CD4-positive, alpha-beta memory T cell (primary cell): ENCODE data around the gene DDX6. TPM values are rescaled to one million over a fixed set of nuclear protein-coding genes. Genes with fewer than 3 reads are reported as not detected.
"Not testable (repeated sequence)": the region's sequence is repeated elsewhere in the genome, so short reads cannot be mapped to it uniquely, and the experiment has no call there.

Experiments used
- CTCF ChIA-PET: fragments of 350-600 bp; sonication (Branson Sonifier 250); formaldehyde crosslinking; loops from one replicate; lab custom pipeline; 2021; ENCODE audit warnings: inconsistent platforms; ENCODE audit not compliant: partially characterized antibody; lab: Charles Lee
- POLR2A ChIA-PET: fragments of 350-600 bp; sonication (Branson Sonifier 250); formaldehyde crosslinking; loops from one replicate; lab custom pipeline; 2021; ENCODE audit not compliant: partially characterized antibody; lab: Charles Lee
- DNase-seq, 5 donors: peaks; one replicate each; pipeline versions ENCODE4 v3.0.0 to v3.0.0-alpha.2; 2020 to 2022; ENCODE audit warnings: mixed read lengths in 1 of 5
- H3K27ac ChIP-seq: one replicate; pipeline ENCODE4 v1.7.0; 2013; ENCODE audit warnings: low read depth, low read length
- H3K27me3 ChIP-seq: 2 replicates; pipeline ENCODE4 v1.7.0; 2013; ENCODE audit warnings: mild to moderate bottlenecking, low read length, moderate library complexity; ENCODE audit not compliant: insufficient read depth
- H3K36me3 ChIP-seq: 2 replicates; pipeline ENCODE4 v1.7.0; 2013; ENCODE audit warnings: mild to moderate bottlenecking, low read length, moderate library complexity; ENCODE audit not compliant: insufficient read depth
- H3K4me1 ChIP-seq: 2 replicates; pipeline ENCODE4 v1.7.0; 2013; ENCODE audit warnings: mild to moderate bottlenecking, low read length, moderate library complexity; ENCODE audit not compliant: insufficient read depth
- H3K4me3 ChIP-seq, 2 donors: one replicate each; pipeline ENCODE4 v1.7.0; 2013; ENCODE audit warnings: low read length in 2 of 2, mild to moderate bottlenecking in 1 of 2
- H3K9me3 ChIP-seq, 2 donors: one replicate each; pipeline ENCODE4 v1.7.0; 2013; ENCODE audit warnings: low read length in 2 of 2, control low read depth in 1 of 2; ENCODE audit not compliant: control insufficient read depth in 1 of 2
- H3K27ac Mint-ChIP-seq, 7 donors: one replicate each; pipeline ENCODE4 v1.8.0; 2020 to 2021; ENCODE audit warnings: mixed read lengths in 7 of 7, mild to moderate bottlenecking in 6 of 7, inconsistent platforms in 3 of 7, moderate library complexity in 3 of 7
- H3K27me3 Mint-ChIP-seq, 2 donors: one replicate each; pipeline ENCODE4 v1.8.0; 2020 to 2021; ENCODE audit warnings: mixed read lengths in 2 of 2
- H3K36me3 Mint-ChIP-seq, 2 donors: one replicate each; pipeline ENCODE4 v1.8.0; 2020 to 2021; ENCODE audit warnings: mixed read lengths in 2 of 2, inconsistent platforms in 1 of 2, mild to moderate bottlenecking in 1 of 2
- H3K4me1 Mint-ChIP-seq, 4 donors: one replicate each; pipeline ENCODE4 v1.8.0; 2020 to 2021; ENCODE audit warnings: mixed read lengths in 4 of 4, mild to moderate bottlenecking in 1 of 4
- H3K4me3 Mint-ChIP-seq, 8 donors: one replicate each; pipeline ENCODE4 v1.8.0; 2020 to 2021; ENCODE audit warnings: mixed read lengths in 8 of 8, mild to moderate bottlenecking in 7 of 8, moderate library complexity in 6 of 8, inconsistent platforms in 3 of 8
- H3K9me3 Mint-ChIP-seq, 8 donors: one replicate each; pipeline ENCODE4 v1.8.0; 2020 to 2021; ENCODE audit warnings: mixed read lengths in 8 of 8, mild to moderate bottlenecking in 5 of 8, inconsistent platforms in 3 of 8, moderate library complexity in 1 of 8
- intact Hi-C: fragments of 100-400 bp; cut with micrococcal nuclease; formaldehyde crosslinking; loops from one replicate; pipeline ENCODE4 v1.15.1; 2023
- polyA plus RNA-seq, 2 donors: library from polyadenylated mRNA; unstranded; fragments of 300-500 nt; fragmentation: Illumina TruSeq; gene quantifications; one replicate each; pipeline ENCODE4 v1.2.3, GENCODE V29; 2021
- total RNA-seq, 2 experiments: library from RNA; stranded (reverse); gene quantifications; one replicate each; pipeline ENCODE4 v1.2.3, GENCODE V29; 2021

The DDX6 gene
- total and polyA plus RNA-seq, 4 experiments from 2014 or later, result 74.6 to 304 (median 195) TPM

GRCh38 chr11:118766035-118766434, 24.9 kb downstream of the DDX6 start:
- intact Hi-C loops, result no loop called here
- peaks cover 26 to 57% (median 41%) of the 10 kb centered on the region in 4 donors for H3K4me1 Mint-ChIP-seq
- Histone ChIP-seq H3K27me3 (no peaks in the 10 kb centered on the region), H3K4me1 (peaks cover 37% of the 10 kb centered on the region), H3K27ac (no peak overlapping the region), H3K4me3 (no peak overlapping the region), H3K36me3 (peaks cover 39% of the 10 kb centered on the region), H3K9me3 (no peaks in the 10 kb centered on the region)
- peaks cover 43 to 83% of the 10 kb centered on the region in 2 donors for H3K36me3 Mint-ChIP-seq
- no peaks in the 10 kb centered on the region for H3K9me3 Mint-ChIP-seq
- ChIA-PET POLR2A (interaction anchor here (0.6 to 10.6 kb wide), 2 partner anchors 23 to 329 kb away, joined by 5 to 87 read pairs; partner anchors contain the start of gene DDX6), CTCF (interaction anchor here (0.9 to 7.4 kb wide), 6 partner anchors 11 to 164 kb away, joined by 3 to 43 read pairs (median 6); partner anchors contain the start of gene DDX6)
- DNase-seq, result no peak
- H3K27me3 Mint-ChIP-seq, result no peaks in the 10 kb centered on the region
- peak overlapping the region in 3 of 7 donors; percentile 8 to 74 (median 15) for H3K27ac Mint-ChIP-seq
- peak overlapping the region in 1 of 8 donors; percentile 31 for H3K4me3 Mint-ChIP-seq

GRCh38 chr11:118765095-118765691, 25.8 kb downstream of the DDX6 start:
- Histone ChIP-seq H3K4me1 (peaks cover 29% of the 10 kb centered on the region), H3K36me3 (peaks cover 44% of the 10 kb centered on the region)
- DNase-seq, H3K9me3 ChIP-seq, H3K4me3 Mint-ChIP-seq, H3K27me3 Mint-ChIP-seq, H3K4me3 ChIP-seq, H3K27me3 ChIP-seq, intact Hi-C loops, H3K9me3 Mint-ChIP-seq, H3K27ac ChIP-seq: not testable (repeated sequence)
- H3K36me3 Mint-ChIP-seq, result peaks cover 39 to 77% of the 10 kb centered on the region in 2 donors
- H3K27ac Mint-ChIP-seq, result peak overlapping the region in 2 of 7 donors; percentile 48 to 66
- CTCF ChIA-PET, result interaction anchor here (1.2 to 7.4 kb wide), 3 partner anchors 12 to 165 kb away, joined by 3 to 43 read pairs (median 7); partner anchors contain the start of gene DDX6
- POLR2A ChIA-PET, result interaction anchor here (10.6 kb wide), 1 partner anchor 24 kb away, joined by 87 read pairs; the partner anchor contains the start of gene DDX6
- H3K4me1 Mint-ChIP-seq, result peaks cover 20 to 48% (median 34%) of the 10 kb centered on the region in 4 donors

GRCh38 chr11:118763041-118763440, 27.9 kb downstream of the DDX6 start:
- POLR2A ChIA-PET, result interaction anchor here (1.9 to 2.3 kb wide), 2 partner anchors 10 to 26 kb away, joined by 4 to 8 read pairs; no protein-coding TSS in a partner anchor
- Mint-ChIP-seq H3K36me3 (peaks cover 46 to 80% of the 10 kb centered on the region in 2 donors), H3K4me1 (peaks cover 9 to 30% (median 19%) of the 10 kb centered on the region in 4 donors), H3K4me3 (no peak overlapping the region), H3K27me3 (no peaks in the 10 kb centered on the region), H3K9me3 (no peaks in the 10 kb centered on the region), H3K27ac (peak overlapping the region in 1 of 7 donors; percentile 60)
- Histone ChIP-seq H3K4me1 (peaks cover 8% of the 10 kb centered on the region), H3K4me3 (no peak overlapping the region), H3K27ac (no peak overlapping the region), H3K27me3 (no peaks in the 10 kb centered on the region), H3K36me3 (peaks cover 57% of the 10 kb centered on the region), H3K9me3 (no peaks in the 10 kb centered on the region)
- no peak for DNase-seq
- CTCF ChIA-PET, result interaction anchor here (0.8 to 7.4 kb wide), 6 partner anchors 13 to 167 kb away, joined by 3 to 43 read pairs (median 4); partner anchors contain the start of gene DDX6
- intact Hi-C loops, result no loop called here

DNA sequence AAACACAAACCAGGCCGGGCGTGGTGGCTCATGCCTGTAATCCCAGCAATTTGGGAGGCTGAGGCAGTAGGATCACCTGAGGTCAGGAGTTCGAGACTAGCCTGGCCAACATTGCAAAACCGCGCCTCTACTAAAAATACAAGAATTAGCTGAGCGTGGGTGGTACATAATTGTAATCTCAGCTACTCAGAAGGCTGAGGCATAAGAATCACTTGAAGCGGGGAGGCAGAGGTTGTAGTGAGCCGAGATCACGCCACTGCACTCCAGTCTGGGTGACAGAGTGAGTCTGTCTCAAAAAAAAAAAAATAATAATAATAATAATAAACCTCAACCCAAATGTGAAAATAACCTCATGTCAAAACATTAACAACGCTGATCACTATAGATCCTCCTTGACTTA, 29.0 kb downstream of the DDX6 start:
- intact Hi-C loops, H3K9me3 Mint-ChIP-seq, H3K4me1 ChIP-seq, H3K27me3 ChIP-seq, H3K4me3 Mint-ChIP-seq, DNase-seq, H3K27ac ChIP-seq, H3K4me3 ChIP-seq, H3K9me3 ChIP-seq, H3K27me3 Mint-ChIP-seq: not testable (repeated sequence)
- ChIA-PET CTCF (interaction anchor here (1.1 to 7.4 kb wide), 5 partner anchors 10 to 168 kb away, joined by 3 to 43 read pairs (median 5); partner anchors contain the start of gene DDX6), POLR2A (interaction anchor here (1.0 to 2.3 kb wide), 3 partner anchors 11 to 70 kb away, joined by 4 to 8 read pairs (median 4); no protein-coding TSS in a partner anchor)
- H3K4me1 Mint-ChIP-seq, result peaks cover 7 to 23% (median 16%) of the 10 kb centered on the region in 4 donors
- H3K36me3 Mint-ChIP-seq, result peaks cover 45 to 78% of the 10 kb centered on the region in 2 donors
- H3K27ac Mint-ChIP-seq, result peak overlapping the region in 4 of 7 donors; percentile 43 to 88 (median 66)
- H3K36me3 ChIP-seq, result peaks cover 54% of the 10 kb centered on the region

GRCh38 chr11:118757876-118758399, 33.0 kb downstream of the DDX6 start:
- Mint-ChIP-seq H3K4me1 (peaks cover 2 to 12% (median 7%) of the 10 kb centered on the region in 4 donors), H3K36me3 (peaks cover 53 to 80% of the 10 kb centered on the region in 2 donors), H3K9me3 (no peaks in the 10 kb centered on the region), H3K27me3 (no peaks in the 10 kb centered on the region), H3K4me3 (no peak overlapping the region), H3K27ac (peak overlapping the region in 3 of 7 donors; percentile 27 to 78 (median 44))
- Histone ChIP-seq H3K36me3 (peaks cover 77% of the 10 kb centered on the region), H3K27ac (no peak overlapping the region), H3K27me3 (no peaks in the 10 kb centered on the region), H3K4me3 (no peak overlapping the region), H3K9me3 (no peaks in the 10 kb centered on the region), H3K4me1 (no peaks in the 10 kb centered on the region)
- CTCF ChIA-PET, result interaction anchor here (1.0 to 1.9 kb wide), 3 partner anchors 33 to 149 kb away, joined by 4 read pairs; partner anchors contain the start of gene DDX6
- intact Hi-C loops, result no loop called here
- DNase-seq, result no peak
- POLR2A ChIA-PET, result interaction anchor here (0.6 to 0.9 kb wide), 3 partner anchors 31 to 74 kb away, joined by 3 to 4 read pairs (median 3); partner anchors contain the start of gene DDX6

GRCh38 chr11:118752654-118753053, 38.3 kb downstream of the DDX6 start:
- Histone ChIP-seq H3K36me3 (peaks cover 74% of the 10 kb centered on the region), H3K27me3 (no peaks in the 10 kb centered on the region), H3K4me3 (no peak overlapping the region), H3K27ac (no peak overlapping the region), H3K4me1 (peaks cover 6% of the 10 kb centered on the region), H3K9me3 (no peaks in the 10 kb centered on the region)
- DNase-seq, result no peak
- intact Hi-C loops, result no loop called here
- Mint-ChIP-seq H3K27me3 (no peaks in the 10 kb centered on the region), H3K36me3 (peaks cover 54 to 77% of the 10 kb centered on the region in 2 donors), H3K27ac (peak overlapping the region in 1 of 7 donors; percentile 85), H3K4me1 (peaks cover 5 to 8% (median 7%) of the 10 kb centered on the region in 4 donors), H3K9me3 (no peaks in the 10 kb centered on the region), H3K4me3 (no peak overlapping the region)
- CTCF ChIA-PET, result interaction anchor here (0.6 to 2.4 kb wide), 3 partner anchors 17 to 191 kb away, joined by 3 to 12 read pairs (median 3); no protein-coding TSS in a partner anchor
- POLR2A ChIA-PET, result no interaction called here
